Cardiac fibroblast (primary cell): ENCODE results near the gene KBTBD7.
"Not testable (repeated sequence)": the region's sequence is repeated elsewhere in the genome, so short reads cannot be mapped to it uniquely, and the experiment has no call there.

Experiments used
- DNase-seq, 2 donors: peaks; one replicate each; pipeline versions ENCODE4 v3.0.0 to v3.0.0-alpha.2; 2010; ENCODE audit warnings: low read depth in 2 of 2
- H3K4me3 ChIP-seq, 2 donors: replicated peaks in 1 of 2; 1 replicate in 1 of 2; 2 replicates in 1 of 2; pipeline ENCODE4 v1.5.1; 2011; ENCODE audit warnings: low read depth in 2 of 2, low read length in 2 of 2, mild to moderate bottlenecking in 2 of 2, moderate library complexity in 1 of 2
- CTCF ChIP-seq: IDR thresholded peaks from one replicate; pipeline ENCODE4 v1.5.1; 2011; ENCODE audit warnings: low read depth, mild to moderate bottlenecking, low read length, inconsistent platforms

KBTBD7 gene

GRCh38 chr13:41182231-41182630 lies 12.1 kb downstream of the KBTBD7 start:
- H3K4me3 ChIP-seq: no peak overlapping the region
- TF ChIP-seq CTCF: no peak
- DNase-seq: no peak

- H3K4me3 ChIP-seq: no peak overlapping the region
- TF ChIP-seq CTCF: no peak
- DNase-seq: peak; percentile 27 to 76
Measured at GRCh38 chr13:41179593-41180250, 14.6 kb downstream of the KBTBD7 start.

GRCh38 chr13:41178040-41178439 lies 16.3 kb downstream of the KBTBD7 start:
- no peak overlapping the region for H3K4me3 ChIP-seq
- no peak for TF ChIP-seq CTCF
- DNase-seq: peak; percentile 60 to 68

- no peak overlapping the region for H3K4me3 ChIP-seq
- no peak for TF ChIP-seq CTCF
- peak; percentile 26 to 33 for DNase-seq
Measured at GRCh38 chr13:41177616-41178015, 16.8 kb downstream of the KBTBD7 start.

GRCh38 chr13:41175576-41175975 lies 18.8 kb downstream of the KBTBD7 start:
- not testable (repeated sequence) for H3K4me3 ChIP-seq, DNase-seq

GRCh38 chr13:41162151-41162550 lies 32.2 kb downstream of the KBTBD7 start:
- TF ChIP-seq CTCF: no peak
- no peak for DNase-seq
- H3K4me3 ChIP-seq: no peak overlapping the region

GRCh38 chr13:41159174-41159573 lies 35.2 kb downstream of the KBTBD7 start:
- no peak for DNase-seq
- no peak for TF ChIP-seq CTCF
- no peak overlapping the region for H3K4me3 ChIP-seq
